Fibroblast of villous mesenchyme (primary cell): Measurements from ENCODE around the gene RBPJ. TPM values are rescaled to one million over a fixed set of nuclear protein-coding genes. Genes with fewer than 3 reads are reported as not detected.

Experiments used
- DNase-seq: peaks from one replicate; pipeline ENCODE4 v3.0.0-alpha.2; 2010; ENCODE audit warnings: low read depth
- H3K4me3 ChIP-seq: 2 replicates; pipeline ENCODE4 v1.5.1; 2011; ENCODE audit warnings: low read depth, mild to moderate bottlenecking, low read length
- total RNA-seq: library from RNA; depleted of rRNA; stranded (reverse); fragments of >200 nt; gene quantifications from 2 replicates; pipeline ENCODE4 v1.2.3, GENCODE V29; 2012
- TF ChIP-seq, protein P1 (sequence below): IDR thresholded peaks from 2 replicates; pipeline ENCODE4 v1.5.1; 2012; ENCODE audit warnings: low read depth, mild to moderate bottlenecking, low read length; ENCODE audit not compliant: insufficient read depth

Gene RBPJ
- total RNA-seq, 1 donor = 58.7 TPM

DNA sequence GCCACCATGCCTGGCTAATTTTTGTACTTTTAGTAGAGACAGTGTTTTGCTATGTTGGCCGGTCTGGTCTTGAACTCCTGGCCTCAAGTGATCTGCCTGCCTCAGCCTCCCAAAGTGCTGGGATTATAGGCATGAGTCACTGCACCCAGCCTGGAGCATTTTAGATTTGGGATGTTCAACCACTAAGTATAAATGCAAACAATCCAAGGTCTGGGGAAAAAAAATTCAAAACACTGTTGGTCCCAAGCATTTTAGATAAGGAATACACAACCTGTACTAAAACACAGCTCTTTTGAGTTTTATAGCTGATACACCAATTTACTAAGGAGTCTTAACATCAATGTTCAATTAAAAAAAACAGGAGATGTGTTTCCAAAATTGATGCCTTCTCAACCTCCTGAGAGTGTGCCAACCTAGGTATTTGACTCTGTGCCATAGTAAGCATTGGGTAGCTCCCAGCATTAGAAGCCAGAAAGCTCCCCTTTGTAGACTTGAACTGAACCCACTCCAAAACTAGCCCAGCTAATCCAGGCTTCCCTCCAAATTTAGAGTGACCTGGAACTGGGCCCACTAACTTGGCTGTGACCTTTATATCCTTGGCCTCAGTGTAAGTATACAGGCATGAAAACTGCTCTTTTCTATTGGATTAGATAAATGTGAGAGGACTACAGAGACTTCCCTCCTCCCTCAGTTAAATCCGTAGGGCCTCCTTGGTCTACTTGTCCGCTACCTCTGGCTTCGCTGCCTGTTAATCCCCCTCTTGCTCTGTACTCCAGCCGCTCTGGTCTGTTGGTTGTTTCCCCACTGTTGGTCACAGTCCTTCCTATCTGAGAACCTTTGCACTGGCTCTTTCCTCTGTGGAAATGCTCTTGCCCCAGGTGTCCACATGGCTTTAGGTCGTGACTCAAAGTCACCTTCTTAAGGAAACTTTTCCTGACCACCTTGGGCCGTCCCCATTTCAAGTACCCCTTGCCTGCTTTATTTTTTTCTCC lies 91.9 kb downstream of the RBPJ start:
- TF ChIP-seq, protein P1, sequence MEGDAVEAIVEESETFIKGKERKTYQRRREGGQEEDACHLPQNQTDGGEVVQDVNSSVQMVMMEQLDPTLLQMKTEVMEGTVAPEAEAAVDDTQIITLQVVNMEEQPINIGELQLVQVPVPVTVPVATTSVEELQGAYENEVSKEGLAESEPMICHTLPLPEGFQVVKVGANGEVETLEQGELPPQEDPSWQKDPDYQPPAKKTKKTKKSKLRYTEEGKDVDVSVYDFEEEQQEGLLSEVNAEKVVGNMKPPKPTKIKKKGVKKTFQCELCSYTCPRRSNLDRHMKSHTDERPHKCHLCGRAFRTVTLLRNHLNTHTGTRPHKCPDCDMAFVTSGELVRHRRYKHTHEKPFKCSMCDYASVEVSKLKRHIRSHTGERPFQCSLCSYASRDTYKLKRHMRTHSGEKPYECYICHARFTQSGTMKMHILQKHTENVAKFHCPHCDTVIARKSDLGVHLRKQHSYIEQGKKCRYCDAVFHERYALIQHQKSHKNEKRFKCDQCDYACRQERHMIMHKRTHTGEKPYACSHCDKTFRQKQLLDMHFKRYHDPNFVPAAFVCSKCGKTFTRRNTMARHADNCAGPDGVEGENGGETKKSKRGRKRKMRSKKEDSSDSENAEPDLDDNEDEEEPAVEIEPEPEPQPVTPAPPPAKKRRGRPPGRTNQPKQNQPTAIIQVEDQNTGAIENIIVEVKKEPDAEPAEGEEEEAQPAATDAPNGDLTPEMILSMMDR = no peak
- no peak for DNase-seq
- no peak overlapping the region for H3K4me3 ChIP-seq

- no peak for DNase-seq
- TF ChIP-seq, protein P1 = no peak
Observed at GRCh38 chr4:26413582-26413981, 92.8 kb downstream of the RBPJ start.

DNA sequence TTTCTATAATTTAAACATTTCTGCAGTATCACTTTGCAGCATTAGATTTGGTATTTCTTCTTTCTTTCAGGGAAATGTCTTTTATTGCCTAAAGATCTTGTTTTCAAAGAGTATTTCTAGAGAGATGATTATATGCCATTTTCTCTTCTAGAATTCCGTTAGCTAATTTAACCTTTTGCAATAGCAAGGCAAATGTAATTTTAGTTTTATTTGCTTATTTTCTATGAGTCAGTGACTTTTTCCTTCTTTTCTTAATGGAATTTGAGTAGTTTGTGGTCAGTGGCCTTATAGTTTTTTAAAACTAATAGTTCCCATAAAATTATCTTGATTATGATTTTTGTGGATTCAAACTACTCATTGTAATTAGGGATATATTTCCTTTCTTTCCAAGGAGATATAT lies 97.3 kb downstream of the RBPJ start:
- no peak overlapping the region for H3K4me3 ChIP-seq
- TF ChIP-seq, protein P1 = no peak
- DNase-seq = no peak

More at GRCh38 chr4:26413582-26413981, 92.8 kb downstream of the RBPJ start:
- H3K4me3 ChIP-seq = no peak overlapping the region

DNA sequence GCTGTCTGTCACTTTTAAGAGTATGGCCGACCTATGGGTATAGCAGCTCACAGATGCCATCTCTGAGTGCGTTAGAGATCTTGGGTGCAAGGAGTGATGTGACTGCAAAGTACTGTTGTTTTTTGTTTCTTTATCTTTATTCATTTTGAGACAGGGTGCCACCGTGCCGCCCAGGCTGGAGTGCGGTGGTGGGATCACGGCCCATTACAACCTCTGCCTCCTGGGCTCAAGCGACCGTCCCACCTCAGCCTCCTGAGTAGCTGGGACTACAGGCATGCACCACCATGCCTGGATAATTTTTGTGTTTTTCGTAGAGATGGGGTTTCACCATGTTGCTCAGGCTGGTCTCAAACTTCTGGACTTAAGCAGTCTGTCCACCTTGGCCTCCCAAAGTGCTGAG lies 98.0 kb downstream of the RBPJ start:
- no peak overlapping the region for H3K4me3 ChIP-seq
- TF ChIP-seq, protein P1 = no peak
- DNase-seq = no peak

DNA sequence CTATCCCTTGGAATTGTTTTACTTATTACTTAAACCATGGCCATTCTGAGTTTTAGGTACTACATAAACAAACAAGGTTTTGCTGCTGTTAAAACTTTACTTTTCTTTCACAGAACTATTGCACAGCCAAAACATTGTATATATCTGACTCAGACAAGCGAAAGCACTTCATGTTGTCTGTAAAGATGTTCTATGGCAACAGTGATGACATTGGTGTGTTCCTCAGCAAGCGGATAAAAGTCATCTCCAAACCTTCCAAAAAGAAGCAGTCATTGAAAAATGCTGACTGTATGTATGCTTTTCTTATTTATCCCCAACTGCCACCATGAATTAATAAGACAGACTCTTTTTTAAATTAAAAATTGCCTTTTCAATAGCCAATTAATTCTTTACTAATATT lies 99.6 kb downstream of the RBPJ start:
- TF ChIP-seq, protein P1 = no peak
- H3K4me3 ChIP-seq = no peak overlapping the region
- peak; percentile 48 for DNase-seq

DNA sequence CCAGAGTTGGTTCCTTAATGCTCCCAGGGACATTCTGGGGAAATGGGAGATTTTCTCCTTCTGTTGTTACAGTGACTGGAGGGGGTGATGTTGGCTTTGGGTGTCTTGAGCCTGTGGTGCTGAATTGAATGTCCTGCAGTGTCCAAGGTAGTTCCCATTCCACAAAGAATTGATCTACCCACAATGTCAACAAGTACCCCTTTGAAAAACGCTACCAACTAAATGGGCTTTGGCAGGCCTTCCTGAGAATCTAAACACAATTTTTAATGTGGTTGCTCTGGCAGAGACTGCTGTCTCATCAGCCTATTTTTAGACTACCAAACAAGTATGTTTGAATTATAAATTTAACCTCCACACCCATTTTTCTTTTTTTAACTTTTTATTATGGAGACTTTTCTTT lies 100.1 kb downstream of the RBPJ start:
- DNase-seq = no peak
- no peak overlapping the region for H3K4me3 ChIP-seq
- TF ChIP-seq, protein P1 = no peak
